HG03558 (cell line): Measurements from ENCODE around the gene GIPC1.
"Not testable (repeated sequence)": the region's sequence is repeated elsewhere in the genome, so short reads cannot be mapped to it uniquely, and the experiment has no call there.

Source experiments
- ATAC-seq: cut with Tn5 transposase; IDR thresholded peaks from one replicate; pipeline ENCODE4 v1.9.1; 2021; ENCODE audit warnings: moderate number of reproducible peaks; ENCODE audit not compliant: unreplicated experiment; ENCODE audit errors: extremely low read depth

The GIPC1 gene

GRCh38 chr19:14473073-14473977 is 22.6 kb downstream of the GIPC1 start:
- no peak for ATAC-seq

GRCh38 chr19:14472202-14472938 is 23.6 kb downstream of the GIPC1 start:
- ATAC-seq, result no peak

DNA sequence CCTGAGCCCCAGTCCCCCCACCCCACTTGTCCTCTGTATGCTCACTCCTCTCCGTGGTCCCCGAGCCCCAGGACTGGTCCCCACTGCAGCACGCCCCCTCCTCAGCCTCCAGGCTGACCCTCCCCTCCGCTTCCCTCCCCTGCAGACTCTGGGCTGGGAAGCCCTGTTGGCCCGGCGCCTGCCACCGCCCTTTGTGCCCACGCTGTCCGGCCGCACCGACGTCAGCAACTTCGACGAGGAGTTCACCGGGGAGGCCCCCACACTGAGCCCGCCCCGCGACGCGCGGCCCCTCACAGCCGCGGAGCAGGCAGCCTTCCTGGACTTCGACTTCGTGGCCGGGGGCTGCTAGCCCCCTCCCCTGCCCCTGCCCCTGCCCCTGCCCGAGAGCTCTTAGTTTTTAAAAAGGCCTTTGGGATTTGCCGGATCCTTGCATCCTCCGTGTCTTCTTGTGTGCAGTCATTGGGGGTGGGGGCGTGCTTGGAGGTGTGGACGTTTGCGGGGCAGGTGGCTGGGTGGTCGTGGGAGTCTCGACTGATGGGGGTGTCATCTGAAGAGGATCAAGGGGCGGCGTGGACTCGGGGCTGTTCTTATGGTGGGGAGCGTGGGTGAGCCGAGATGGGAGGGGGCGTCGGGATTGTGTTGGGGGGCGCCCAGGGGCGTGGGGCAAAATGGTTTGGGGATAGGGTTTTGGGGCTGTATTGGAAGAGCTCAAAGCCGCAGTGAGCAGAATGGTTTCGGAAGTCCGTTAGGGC is 24.3 kb downstream of the GIPC1 start:
- no peak for ATAC-seq

- ATAC-seq, result no peak
These were observed 25.7 kb downstream of the GIPC1 start for GRCh38 chr19:14470031-14470876.

DNA sequence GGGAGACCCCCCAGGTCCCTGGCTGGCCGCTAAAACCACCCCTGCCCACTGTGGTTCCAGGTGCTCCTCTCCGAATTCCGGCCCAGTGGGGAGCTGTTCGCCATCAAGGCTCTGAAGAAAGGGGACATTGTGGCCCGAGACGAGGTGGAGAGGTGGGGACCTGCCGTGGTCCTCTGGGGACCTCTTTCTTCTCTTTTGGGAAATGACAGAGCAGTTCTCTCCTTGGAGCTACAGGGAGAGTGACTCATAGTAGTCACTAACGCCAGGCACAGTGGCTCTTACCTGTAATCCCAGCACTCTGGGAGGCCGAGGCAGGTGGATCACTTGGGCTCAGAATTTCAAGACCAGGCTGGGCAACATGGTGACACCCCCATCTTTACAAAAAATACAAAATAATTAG is 28.1 kb downstream of the GIPC1 start:
- ATAC-seq, result no peak

GRCh38 chr19:14467391-14467790 is 28.5 kb downstream of the GIPC1 start:
- no peak for ATAC-seq

- no peak for ATAC-seq
These were observed 32.2 kb downstream of the GIPC1 start for GRCh38 chr19:14463747-14464146.

- ATAC-seq, result not testable (repeated sequence)
These were observed 33.5 kb downstream of the GIPC1 start for GRCh38 chr19:14462401-14462800.

- no peak for ATAC-seq
These were observed 35.0 kb downstream of the GIPC1 start for GRCh38 chr19:14460935-14461334.

DNA sequence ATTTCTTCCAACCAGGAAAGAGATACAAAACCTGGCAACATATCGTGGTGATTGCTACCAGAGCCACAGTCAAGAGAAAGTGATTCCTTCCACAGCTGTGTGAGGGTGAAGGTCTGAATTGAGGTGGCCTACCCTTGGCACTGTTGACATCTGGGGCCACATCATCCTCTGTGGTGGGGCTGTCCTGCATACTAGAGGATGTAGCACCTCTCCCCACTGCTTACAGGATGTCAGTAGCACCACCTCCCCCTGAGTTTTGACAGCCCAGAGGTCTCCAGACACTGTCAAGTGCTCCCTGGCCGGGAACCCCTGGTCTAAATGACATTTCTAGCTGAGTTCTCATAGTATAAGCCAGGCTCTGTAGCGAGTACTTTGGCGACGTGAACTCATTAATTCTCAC is 36.2 kb downstream of the GIPC1 start:
- ATAC-seq, result no peak

DNA sequence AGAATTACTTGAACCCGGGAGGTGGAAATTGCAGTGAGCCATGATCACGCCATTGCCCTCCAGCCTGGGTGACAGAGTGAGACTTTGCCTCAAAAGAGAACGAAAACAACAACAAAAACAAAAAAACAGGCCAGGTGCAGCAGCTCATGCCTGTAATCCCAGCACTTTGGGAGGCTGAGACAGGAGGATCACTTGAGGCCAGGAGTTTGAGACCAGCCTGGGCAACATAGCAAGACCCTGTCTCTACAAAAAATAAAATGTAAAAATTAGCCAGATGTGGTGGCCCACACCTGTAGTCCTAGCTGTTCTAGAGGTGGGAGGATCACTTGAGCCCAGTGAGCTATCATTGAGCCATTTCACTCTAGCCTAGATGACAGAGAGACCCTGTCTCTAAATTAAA is 43.6 kb downstream of the GIPC1 start:
- ATAC-seq, result not testable (repeated sequence)

GRCh38 chr19:14450876-14451275 is 45.1 kb downstream of the GIPC1 start:
- ATAC-seq, result no peak

DNA sequence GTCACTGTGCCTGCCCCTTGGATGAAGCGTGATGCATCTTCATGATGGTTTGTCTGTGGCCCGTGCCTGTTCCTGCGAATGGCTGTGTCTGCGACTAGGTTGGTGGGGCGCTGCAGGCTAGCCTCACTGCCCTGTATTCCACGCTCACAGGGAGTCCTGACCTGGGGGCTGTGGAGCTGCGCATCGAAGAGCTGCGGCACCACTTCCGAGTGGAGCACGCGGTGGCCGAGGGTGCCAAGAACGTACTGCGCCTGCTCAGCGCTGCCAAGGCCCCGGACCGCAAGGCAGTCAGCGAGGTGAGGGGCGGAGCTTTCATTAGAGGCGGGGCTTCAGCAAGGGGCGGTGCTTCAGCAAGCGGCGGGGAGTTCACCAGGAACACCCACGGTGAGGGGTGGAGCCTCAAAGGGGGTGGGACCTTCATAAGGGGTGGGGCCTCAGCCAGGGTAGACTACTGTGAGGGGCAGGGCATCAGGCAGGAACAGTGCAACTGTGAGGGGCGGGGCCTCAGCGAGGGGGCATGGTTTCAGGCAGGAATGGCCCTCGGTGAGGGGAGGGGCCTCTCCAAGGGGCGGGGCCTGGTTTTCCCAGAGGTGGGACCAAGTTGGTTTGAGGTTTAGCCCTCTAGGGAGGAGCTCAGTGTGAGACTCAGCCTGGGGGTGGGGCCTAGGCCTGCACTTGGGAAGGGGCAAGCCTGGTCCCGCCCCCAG is 45.6 kb downstream of the GIPC1 start:
- no peak for ATAC-seq

DNA sequence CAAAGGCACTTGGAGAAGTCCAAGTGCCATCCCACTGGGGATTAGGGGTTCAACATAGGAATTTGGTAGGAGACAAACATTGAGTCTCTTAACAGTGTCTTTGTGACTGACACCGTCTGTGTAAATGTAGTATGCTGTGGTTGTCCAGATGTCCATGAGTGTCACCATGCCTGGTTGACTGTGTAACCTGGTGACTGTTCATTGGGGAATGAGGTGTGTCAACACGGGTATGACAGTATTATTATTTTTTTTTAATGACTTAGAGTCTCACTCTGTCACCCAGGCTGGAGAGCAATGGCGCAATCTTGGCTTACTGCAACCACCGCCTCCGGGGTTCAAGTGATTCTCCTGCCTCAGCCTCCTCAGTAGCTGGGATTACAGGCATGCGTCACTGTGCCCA is 46.6 kb downstream of the GIPC1 start:
- no peak for ATAC-seq

DNA sequence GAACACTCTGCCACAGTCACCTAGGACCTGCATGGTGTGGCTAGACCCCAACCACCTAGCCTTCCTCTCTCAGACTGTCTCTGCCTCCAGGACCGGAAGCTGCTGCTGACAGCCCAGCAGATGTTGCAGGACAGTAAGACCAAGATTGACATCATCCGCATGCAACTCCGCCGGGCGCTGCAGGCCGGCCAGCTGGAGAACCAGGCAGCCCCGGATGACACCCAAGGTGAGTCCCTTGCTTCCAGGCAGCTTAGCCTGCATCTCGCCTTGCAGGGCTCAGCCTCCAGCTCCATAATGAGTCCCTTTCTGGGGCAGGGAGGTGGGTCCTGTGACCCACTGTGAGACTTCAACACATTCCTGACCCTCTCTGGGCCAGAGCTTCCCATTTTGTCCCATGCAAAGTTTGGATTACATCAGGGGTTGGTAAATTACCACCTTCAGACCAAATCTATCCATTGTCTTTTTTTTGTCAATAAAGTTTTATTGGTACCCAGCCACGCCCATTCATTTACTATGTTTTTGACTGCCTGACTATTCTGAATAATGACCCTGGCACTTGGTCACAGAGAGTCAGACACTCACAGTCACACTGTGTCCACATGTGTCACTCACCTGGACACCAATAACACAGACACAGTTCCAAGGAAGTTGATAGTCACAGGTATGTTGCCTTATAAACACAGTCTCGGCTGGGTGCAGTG is 49.4 kb downstream of the GIPC1 start:
- ATAC-seq, result no peak

- ATAC-seq, result no peak
These were observed 52.2 kb downstream of the GIPC1 start for GRCh38 chr19:14443632-14444216.

DNA sequence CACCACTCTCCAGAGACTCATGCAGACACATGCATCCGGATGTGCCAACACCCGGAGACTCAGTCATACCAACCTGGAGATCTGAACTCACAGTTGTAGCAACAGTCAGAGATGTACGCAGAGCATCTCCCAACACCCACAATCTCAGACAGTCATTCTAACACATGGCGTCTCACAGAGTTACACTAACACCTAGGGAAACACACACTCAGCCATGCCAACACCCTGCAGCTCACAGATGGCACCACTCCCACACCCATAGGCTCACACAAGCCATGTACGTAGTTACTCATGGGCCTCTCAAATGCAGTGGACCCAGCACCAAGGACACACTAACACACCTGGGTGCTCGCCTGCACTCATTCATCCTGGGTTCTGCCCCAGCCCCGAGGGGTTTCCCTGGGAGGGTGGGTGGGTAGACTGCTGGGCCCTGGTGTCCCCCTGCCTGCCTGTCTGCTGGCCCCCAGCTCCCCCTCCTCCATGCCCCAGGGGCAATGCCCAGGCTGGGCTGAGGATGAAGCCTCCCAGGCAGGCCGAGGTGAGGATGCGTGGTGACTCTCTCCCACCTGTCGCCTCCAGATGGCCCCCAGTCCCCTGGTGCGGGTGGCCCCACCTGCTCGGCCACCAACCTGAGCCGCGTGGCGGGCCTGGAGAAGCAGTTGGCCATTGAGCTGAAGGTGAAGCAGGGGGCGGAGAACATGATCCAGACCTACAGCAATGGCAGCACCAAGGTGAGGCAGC is 52.9 kb downstream of the GIPC1 start:
- no peak for ATAC-seq
